Ovary (tissue), 3 donors: ENCODE data around the gene TNS3.

Experiments
- EP300 ChIP-seq: sonication (generic); formaldehyde crosslinking; IDR thresholded peaks from one replicate; pipeline ENCODE4 v1.6.1; 2017; ENCODE audit warnings: antibody characterized with exemption
- POLR2A ChIP-seq: fragments of 450-650 bp; IDR thresholded peaks from one replicate; pipeline ENCODE4 v1.6.1; 2017; ENCODE audit warnings: antibody characterized with exemption, mild to moderate bottlenecking, moderate library complexity
- TF ChIP-seq, protein P1 (sequence below), 3 donors: fragments of 450-650 bp in 2 of 3; fragments of 200-600 bp in 1 of 3; IDR thresholded peaks; one replicate each; pipeline versions ENCODE4 v1.5.1 to v1.8.0; 2016 to 2022; ENCODE audit warnings: antibody characterized with exemption in 3 of 3, mild to moderate bottlenecking in 1 of 3
- donor health status: DM: no; HTN: no; CAD: no.

DNA sequence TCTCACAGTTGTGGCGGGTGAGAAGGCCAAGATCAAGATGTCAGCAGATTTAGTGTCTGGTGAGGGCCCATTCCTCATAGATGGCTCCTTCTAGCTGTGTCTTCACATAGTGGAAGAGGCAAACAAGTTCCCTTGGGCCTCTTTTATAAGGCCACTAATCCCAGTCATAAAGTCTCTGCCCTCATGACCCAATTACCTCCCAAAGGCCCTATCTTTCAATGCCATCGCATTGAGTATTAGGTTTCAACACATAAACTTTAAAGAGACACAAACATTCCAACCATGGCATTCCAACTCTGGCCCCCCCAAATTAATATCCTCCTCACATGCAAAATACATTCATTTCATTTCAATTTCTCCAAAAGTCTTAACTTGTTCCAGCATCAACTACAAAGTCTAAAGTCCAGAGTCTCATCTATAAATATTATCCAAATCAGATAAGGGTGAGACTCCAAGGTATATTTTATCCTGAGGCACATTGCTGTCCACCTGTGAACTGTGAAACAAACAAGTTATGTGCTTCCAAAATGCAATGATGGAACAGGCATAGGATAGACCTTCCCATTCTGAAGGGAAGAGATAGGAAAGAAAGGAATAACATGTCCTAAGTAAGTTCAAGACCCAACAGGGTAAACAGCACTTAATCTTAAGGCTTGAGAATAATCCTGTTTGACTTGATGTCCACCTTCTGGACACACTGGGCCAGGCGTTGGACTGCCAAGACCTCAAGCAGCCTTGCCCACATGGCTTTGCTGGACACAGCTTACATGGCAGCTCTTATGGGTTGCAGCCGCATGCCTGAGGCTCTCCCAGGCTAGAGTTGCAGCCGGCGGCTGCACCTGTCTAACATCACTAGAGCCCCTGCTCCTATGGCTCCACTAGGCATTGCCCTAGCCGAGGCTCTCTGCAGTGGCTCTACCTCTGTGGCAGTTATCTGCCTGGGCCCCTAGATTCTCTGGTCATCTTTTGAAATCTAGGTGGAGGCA, 312.8 kb downstream of the TNS3 start:
- TF ChIP-seq, protein P1, sequence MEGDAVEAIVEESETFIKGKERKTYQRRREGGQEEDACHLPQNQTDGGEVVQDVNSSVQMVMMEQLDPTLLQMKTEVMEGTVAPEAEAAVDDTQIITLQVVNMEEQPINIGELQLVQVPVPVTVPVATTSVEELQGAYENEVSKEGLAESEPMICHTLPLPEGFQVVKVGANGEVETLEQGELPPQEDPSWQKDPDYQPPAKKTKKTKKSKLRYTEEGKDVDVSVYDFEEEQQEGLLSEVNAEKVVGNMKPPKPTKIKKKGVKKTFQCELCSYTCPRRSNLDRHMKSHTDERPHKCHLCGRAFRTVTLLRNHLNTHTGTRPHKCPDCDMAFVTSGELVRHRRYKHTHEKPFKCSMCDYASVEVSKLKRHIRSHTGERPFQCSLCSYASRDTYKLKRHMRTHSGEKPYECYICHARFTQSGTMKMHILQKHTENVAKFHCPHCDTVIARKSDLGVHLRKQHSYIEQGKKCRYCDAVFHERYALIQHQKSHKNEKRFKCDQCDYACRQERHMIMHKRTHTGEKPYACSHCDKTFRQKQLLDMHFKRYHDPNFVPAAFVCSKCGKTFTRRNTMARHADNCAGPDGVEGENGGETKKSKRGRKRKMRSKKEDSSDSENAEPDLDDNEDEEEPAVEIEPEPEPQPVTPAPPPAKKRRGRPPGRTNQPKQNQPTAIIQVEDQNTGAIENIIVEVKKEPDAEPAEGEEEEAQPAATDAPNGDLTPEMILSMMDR (IDR thresholded peaks at IDR 0.05) = no peak
- TF ChIP-seq POLR2A (no peak), EP300 (no peak)
